HepG2 (cell line): ENCODE measurements around the gene CCND1. TPM values are rescaled to one million over a fixed set of nuclear protein-coding genes. Genes with fewer than 3 reads are reported as not detected.
A peak's percentile ranks its signal among the peaks of the same experiment; 100 is the strongest.

Experiments used
- AGO1 ChIP-seq: fragments of 200-400 bp; formaldehyde crosslinking; IDR thresholded peaks from 2 replicates; pipeline ENCODE4 v1.6.1; 2017; ENCODE audit warnings: mild to moderate bottlenecking, low read depth, low read length, moderate library complexity; ENCODE audit not compliant: poor library complexity, severe bottlenecking
- DPF2 ChIP-seq: sonication (generic); formaldehyde crosslinking; IDR thresholded peaks from 2 replicates; pipeline ENCODE4 v1.4.0; 2020; ENCODE audit warnings: mild to moderate bottlenecking, low read depth, missing genetic modification reagents, borderline replicate concordance
- ELF4 ChIP-seq: sonication (generic); formaldehyde crosslinking; IDR thresholded peaks from 2 replicates; pipeline ENCODE4 v1.5.0; 2020; ENCODE audit warnings: missing genetic modification reagents, mild to moderate bottlenecking, moderate library complexity, borderline replicate concordance
- ERF ChIP-seq: IDR thresholded peaks from 2 replicates; pipeline ENCODE4 v1.6.1; 2018; ENCODE audit warnings: missing biosample characterization, missing genetic modification reagents
- FOXA3 ChIP-seq: IDR thresholded peaks from 2 replicates; pipeline ENCODE4 v1.6.1; 2016; ENCODE audit warnings: missing genetic modification reagents, missing compliant biosample characterization
- HDAC1 ChIP-seq: sonication (generic); formaldehyde crosslinking; IDR thresholded peaks from 2 replicates; pipeline ENCODE4 v1.5.1; 2020; ENCODE audit warnings: mild to moderate bottlenecking, missing genetic modification reagents
- HOXA3 ChIP-seq: sonication (generic); formaldehyde crosslinking; IDR thresholded peaks from 2 replicates; pipeline ENCODE4 v1.5.0; 2020; ENCODE audit warnings: missing genetic modification reagents
- KDM5A ChIP-seq: fragments of 200-600 bp; sonication (generic); IDR thresholded peaks from 2 replicates; pipeline ENCODE4 v1.7.0; 2018; ENCODE audit warnings: antibody characterized with exemption, mild to moderate bottlenecking, low read length, borderline replicate concordance
- MYC ChIP-seq: sonication (generic); formaldehyde crosslinking; IDR thresholded peaks from 2 replicates; pipeline ENCODE4 v1.9.0; 2021; ENCODE audit warnings: missing genetic modification reagents, borderline replicate concordance
- NR2F6 ChIP-seq, 2 experiments: IDR thresholded peaks; 2 replicates each; pipeline ENCODE4 v1.6.1; 2016; ENCODE audit warnings: antibody characterized with exemption in 1 of 2, mild to moderate bottlenecking in 1 of 2
- PCBP2 ChIP-seq: fragments of 200-400 bp; formaldehyde crosslinking; optimal IDR thresholded peaks from 2 replicates; pipeline ENCODE3; 2018; ENCODE audit warnings: low read length, low read depth; ENCODE audit not compliant: poor library complexity, severe bottlenecking
- RFX5 ChIP-seq: IDR thresholded peaks from 2 replicates; pipeline ENCODE4 v1.6.1; 2011; ENCODE audit warnings: low read depth, low read length, improper control_type of control experiment
- SOX5 ChIP-seq: IDR thresholded peaks from 2 replicates; pipeline ENCODE4 v1.6.1; 2016; ENCODE audit warnings: borderline replicate concordance
- SP5 ChIP-seq: IDR thresholded peaks from 2 replicates; pipeline ENCODE4 v1.6.1; 2016; ENCODE audit warnings: low read depth, borderline replicate concordance
- TP53 ChIP-seq: sonication (generic); formaldehyde crosslinking; conservative IDR thresholded peaks from 2 replicates; pipeline ENCODE4 v1.4.0; 2020; ENCODE audit warnings: missing genetic modification reagents
- ZBTB1 ChIP-seq: sonication (generic); formaldehyde crosslinking; IDR thresholded peaks from 2 replicates; pipeline ENCODE4 v1.4.0; 2020; ENCODE audit warnings: missing genetic modification reagents, borderline replicate concordance
- ZBTB20 ChIP-seq: sonication (generic); formaldehyde crosslinking; IDR thresholded peaks from 2 replicates; pipeline ENCODE4 v1.8.1; 2023; ENCODE audit warnings: missing genetic modification reagents, low read depth, mild to moderate bottlenecking, borderline replicate concordance
- ZNF143 ChIP-seq: sonication (generic); formaldehyde crosslinking; IDR thresholded peaks from 2 replicates; pipeline ENCODE4 v1.4.0; 2020; ENCODE audit warnings: missing genetic modification reagents
- ZNF160 ChIP-seq: sonication (generic); formaldehyde crosslinking; IDR thresholded peaks from 2 replicates; pipeline ENCODE4 v1.8.0; 2022; ENCODE audit warnings: mild to moderate bottlenecking, inconsistent platforms, missing genetic modification reagents
- ZNF333 ChIP-seq: sonication (generic); formaldehyde crosslinking; IDR thresholded peaks from 2 replicates; pipeline ENCODE4 v1.4.0; 2020; ENCODE audit warnings: mild to moderate bottlenecking, missing genetic modification reagents, borderline replicate concordance
- ZNF563 ChIP-seq: sonication (generic); formaldehyde crosslinking; IDR thresholded peaks from 2 replicates; pipeline ENCODE4 v1.8.0; 2022; ENCODE audit warnings: mild to moderate bottlenecking, moderate library complexity, missing genetic modification reagents
- ZNF703 ChIP-seq: sonication (generic); formaldehyde crosslinking; IDR thresholded peaks from 2 replicates; pipeline ENCODE4 v1.5.1; 2020; ENCODE audit warnings: missing genetic modification reagents, mild to moderate bottlenecking, moderate library complexity, borderline replicate concordance
- ZNF839 ChIP-seq: sonication (generic); formaldehyde crosslinking; IDR thresholded peaks from 2 replicates; pipeline ENCODE4 v1.4.0; 2020; ENCODE audit warnings: missing genetic modification reagents, mild to moderate bottlenecking, borderline replicate concordance
- polyA plus RNA-seq, 8 experiments: library from polyadenylated mRNA; depleted of rRNA in 3 of 8; stranded (reverse) in 7 of 8; unstranded in 1 of 8; fragments of >200 nt; fragmentation: Illumina TruSeq in 4 of 8; extraction: Trizol in 4 of 8; gene quantifications; 2 replicates each; pipeline versions ENCODE4 v1.2.1 to v1.2.3, GENCODE V29; 2011 to 2016; ENCODE audit warnings: low read depth in 4 of 8, missing spikeins in 1 of 8, mixed read lengths in 1 of 8; ENCODE audit not compliant: insufficient read depth in 1 of 8
- total RNA-seq, 5 experiments: library from RNA; depleted of rRNA; stranded (reverse); fragments of >200 nt; fragmentation: Illumina TruSeq; extraction: Trizol; gene quantifications; 2 replicates each; pipeline ENCODE4 v1.2.3, GENCODE V29; 2016; ENCODE audit warnings: low read depth in 1 of 5
- TF ChIP-seq, protein P1 (sequence below): sonication (generic); formaldehyde crosslinking; IDR thresholded peaks from 2 replicates; pipeline ENCODE4 v1.4.0; 2020; ENCODE audit warnings: missing genetic modification reagents, borderline replicate concordance
- TF ChIP-seq, protein P2 (sequence below): fragments of 450-650 bp; IDR thresholded peaks from 2 replicates; pipeline ENCODE4 v1.6.1; 2016

Gene CCND1
- total and polyA plus RNA-seq, 2 of the 13 experiments (the other 11 are each of a cell fraction or from before 2014, with no cell fraction given), result 107 to 136 TPM

DNA sequence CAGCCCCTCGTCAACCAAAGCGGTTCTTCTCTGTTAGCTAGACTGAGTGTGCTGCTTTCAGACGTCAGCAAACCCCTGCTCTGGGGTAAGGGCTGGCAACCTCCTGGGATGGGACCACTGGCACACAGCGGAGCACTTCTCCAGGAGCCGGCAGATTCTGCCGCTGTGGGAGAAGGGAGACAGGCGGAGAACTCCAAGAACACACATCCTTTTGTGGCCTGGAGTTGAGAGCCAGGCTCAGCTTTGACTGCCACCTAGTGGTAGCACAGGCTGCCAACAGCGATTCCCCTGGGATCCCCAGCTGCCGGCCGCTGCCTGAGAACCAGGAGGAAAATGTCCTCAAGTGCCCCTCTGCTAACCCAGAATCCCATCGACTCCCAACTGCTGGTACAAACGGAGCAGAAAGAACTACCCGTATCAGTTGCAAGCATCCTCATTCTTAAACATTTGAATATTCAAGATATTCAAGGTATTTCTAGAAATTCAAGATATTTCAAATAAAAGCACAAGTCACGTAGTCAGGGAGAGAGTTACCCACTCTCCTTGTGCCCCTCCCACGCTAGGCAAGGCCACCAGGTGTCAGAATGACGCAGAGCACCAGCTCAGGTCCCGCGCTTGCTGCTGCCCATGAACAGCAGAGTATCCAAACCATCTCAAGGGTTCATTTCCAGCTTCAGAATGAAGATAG lies 29.3 kb downstream of the CCND1 start (continued):
- TF ChIP-seq FOXA3 (CRISPR knock-in tag), result 0 out of 2 replicates have a peak, but pooled peaks have one; percentile 22
- TF ChIP-seq RFX5, result no peak
- no peak for TF ChIP-seq ZBTB20 (CRISPR knock-in tag)
- no peak for TF ChIP-seq ZNF839
- TF ChIP-seq HDAC1 (CRISPR knock-in tag), result no peak
- TF ChIP-seq ELF4 (CRISPR knock-in tag), result no peak
- no peak for TF ChIP-seq ZNF703 (CRISPR knock-in tag)
- peak; percentile 81; the same call in 1 of the 2 replicates for TF ChIP-seq ERF
- no peak for TF ChIP-seq KDM5A
- peak; percentile 49; the same call in 1 of the 2 replicates for TF ChIP-seq ZNF143
- no peak for TF ChIP-seq ZBTB1
- 0 out of 2 replicates have a peak, but pooled peaks have one; percentile 25 for TF ChIP-seq SOX5 (CRISPR knock-in tag)
- TF ChIP-seq, protein P1, sequence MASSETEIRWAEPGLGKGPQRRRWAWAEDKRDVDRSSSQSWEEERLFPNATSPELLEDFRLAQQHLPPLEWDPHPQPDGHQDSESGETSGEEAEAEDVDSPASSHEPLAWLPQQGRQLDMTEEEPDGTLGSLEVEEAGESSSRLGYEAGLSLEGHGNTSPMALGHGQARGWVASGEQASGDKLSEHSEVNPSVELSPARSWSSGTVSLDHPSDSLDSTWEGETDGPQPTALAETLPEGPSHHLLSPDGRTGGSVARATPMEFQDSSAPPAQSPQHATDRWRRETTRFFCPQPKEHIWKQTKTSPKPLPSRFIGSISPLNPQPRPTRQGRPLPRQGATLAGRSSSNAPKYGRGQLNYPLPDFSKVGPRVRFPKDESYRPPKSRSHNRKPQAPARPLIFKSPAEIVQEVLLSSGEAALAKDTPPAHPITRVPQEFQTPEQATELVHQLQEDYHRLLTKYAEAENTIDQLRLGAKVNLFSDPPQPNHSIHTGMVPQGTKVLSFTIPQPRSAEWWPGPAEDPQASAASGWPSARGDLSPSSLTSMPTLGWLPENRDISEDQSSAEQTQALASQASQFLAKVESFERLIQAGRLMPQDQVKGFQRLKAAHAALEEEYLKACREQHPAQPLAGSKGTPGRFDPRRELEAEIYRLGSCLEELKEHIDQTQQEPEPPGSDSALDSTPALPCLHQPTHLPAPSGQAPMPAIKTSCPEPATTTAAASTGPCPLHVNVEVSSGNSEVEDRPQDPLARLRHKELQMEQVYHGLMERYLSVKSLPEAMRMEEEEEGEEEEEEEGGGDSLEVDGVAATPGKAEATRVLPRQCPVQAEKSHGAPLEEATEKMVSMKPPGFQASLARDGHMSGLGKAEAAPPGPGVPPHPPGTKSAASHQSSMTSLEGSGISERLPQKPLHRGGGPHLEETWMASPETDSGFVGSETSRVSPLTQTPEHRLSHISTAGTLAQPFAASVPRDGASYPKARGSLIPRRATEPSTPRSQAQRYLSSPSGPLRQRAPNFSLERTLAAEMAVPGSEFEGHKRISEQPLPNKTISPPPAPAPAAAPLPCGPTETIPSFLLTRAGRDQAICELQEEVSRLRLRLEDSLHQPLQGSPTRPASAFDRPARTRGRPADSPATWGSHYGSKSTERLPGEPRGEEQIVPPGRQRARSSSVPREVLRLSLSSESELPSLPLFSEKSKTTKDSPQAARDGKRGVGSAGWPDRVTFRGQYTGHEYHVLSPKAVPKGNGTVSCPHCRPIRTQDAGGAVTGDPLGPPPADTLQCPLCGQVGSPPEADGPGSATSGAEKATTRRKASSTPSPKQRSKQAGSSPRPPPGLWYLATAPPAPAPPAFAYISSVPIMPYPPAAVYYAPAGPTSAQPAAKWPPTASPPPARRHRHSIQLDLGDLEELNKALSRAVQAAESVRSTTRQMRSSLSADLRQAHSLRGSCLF (CRISPR knock-in tag), result no peak
- TF ChIP-seq, protein P2, sequence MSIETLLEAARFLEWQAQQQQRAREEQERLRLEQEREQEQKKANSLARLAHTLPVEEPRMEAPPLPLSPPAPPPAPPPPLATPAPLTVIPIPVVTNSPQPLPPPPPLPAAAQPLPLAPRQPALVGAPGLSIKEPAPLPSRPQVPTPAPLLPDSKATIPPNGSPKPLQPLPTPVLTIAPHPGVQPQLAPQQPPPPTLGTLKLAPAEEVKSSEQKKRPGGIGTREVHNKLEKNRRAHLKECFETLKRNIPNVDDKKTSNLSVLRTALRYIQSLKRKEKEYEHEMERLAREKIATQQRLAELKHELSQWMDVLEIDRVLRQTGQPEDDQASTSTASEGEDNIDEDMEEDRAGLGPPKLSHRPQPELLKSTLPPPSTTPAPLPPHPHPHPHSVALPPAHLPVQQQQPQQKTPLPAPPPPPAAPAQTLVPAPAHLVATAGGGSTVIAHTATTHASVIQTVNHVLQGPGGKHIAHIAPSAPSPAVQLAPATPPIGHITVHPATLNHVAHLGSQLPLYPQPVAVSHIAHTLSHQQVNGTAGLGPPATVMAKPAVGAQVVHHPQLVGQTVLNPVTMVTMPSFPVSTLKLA, result no peak
- no peak for TF ChIP-seq DPF2 (CRISPR knock-in tag)
- no peak for TF ChIP-seq ZNF563 (CRISPR knock-in tag)
- TF ChIP-seq AGO1, result peak; percentile 29
- no peak for TF ChIP-seq PCBP2
- peak; percentile 32; the same call in 1 of the 2 replicates for TF ChIP-seq MYC
- no peak for TF ChIP-seq ZNF333
- TF ChIP-seq TP53 (CRISPR knock-in tag), result 0 out of 2 replicates have a peak, but pooled peaks have one; percentile 48
- TF ChIP-seq SP5 (CRISPR knock-in tag), result peak; percentile 29; the same call in 1 of the 2 replicates
- 0 out of 2 replicates have a peak, but pooled peaks have one; percentile 47 for TF ChIP-seq ZNF160
- TF ChIP-seq HOXA3 (CRISPR knock-in tag), result peak; percentile 71
- TF ChIP-seq NR2F6 (IDR thresholded peaks at IDR 0.05), result no peak
- TF ChIP-seq NR2F6 (CRISPR knock-in tag; IDR thresholded peaks at IDR 0.05), result no peak
